RPMI7951 (cell line): ENCODE data around the gene SYNJ1. TPM values are rescaled to one million over a fixed set of nuclear protein-coding genes. Genes with fewer than 3 reads are reported as not detected.
"Not testable (repeated sequence)": the region's sequence is repeated elsewhere in the genome, so short reads cannot be mapped to it uniquely, and the experiment has no call there.

ENCODE experiments used
- DNase-seq: peaks from one replicate; pipeline ENCODE4 v3.0.0-alpha.2; 2012; ENCODE audit warnings: low read depth
- total RNA-seq: library from RNA; depleted of rRNA; stranded (reverse); fragments of >200 nt; shearing (Covaris generic); gene quantifications from 2 replicates; pipeline ENCODE4 v1.2.3, GENCODE V29; 2014

SYNJ1 gene
- total RNA-seq, 1 experiment from 2014 or later = 7.1 TPM

DNA sequence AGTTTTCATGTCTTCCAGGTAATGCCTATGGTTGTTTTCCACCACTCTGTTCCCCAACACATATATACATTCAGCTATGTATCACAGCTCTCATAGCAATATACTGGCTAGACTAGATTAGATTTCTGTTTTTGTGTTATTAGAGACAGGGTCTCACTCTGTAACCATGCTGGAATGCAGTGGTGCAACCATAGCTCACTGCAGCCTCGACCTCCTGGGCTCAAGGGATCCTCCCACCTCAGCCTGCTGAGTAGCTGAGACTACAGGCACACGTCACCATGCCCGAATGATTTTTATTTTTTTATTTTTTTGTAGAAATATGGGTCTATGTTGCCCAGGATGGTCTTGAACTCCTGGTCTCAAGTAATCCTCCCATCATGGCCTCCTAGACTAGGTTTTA lies 37.7 kb downstream of the SYNJ1 start:
- no peak for DNase-seq

DNA sequence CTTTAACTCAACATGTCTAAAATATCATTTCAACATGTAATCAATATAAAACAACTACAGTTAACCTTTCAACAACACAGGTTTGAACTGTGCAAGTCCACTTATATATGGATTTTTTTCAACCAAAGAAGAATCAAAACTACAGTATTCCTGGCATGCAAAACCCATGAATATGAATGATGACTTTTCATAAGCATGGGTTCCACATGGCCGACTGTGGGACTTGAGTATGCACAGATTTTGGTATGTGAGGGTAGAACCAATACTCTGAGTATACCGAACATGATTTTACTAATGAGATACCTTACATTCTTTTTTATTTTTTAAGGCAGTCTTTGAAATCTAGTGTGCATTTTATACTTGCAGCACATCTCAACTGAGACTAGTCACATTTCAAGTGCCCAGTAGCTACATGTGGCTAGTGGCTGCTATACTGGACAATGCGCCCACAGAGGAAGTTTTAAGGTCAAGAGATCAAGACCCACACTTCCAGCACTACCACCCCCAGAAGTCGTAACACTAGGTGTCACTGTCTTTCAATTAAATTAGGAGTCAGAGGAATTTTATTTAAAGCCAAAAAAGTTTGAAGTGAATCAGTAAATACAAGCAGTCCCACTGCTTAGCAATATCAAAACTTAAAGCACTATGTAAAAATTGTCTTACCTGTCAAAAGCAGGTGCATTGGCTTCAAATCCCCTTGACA lies 40.0 kb downstream of the SYNJ1 start:
- DNase-seq = no peak

DNA sequence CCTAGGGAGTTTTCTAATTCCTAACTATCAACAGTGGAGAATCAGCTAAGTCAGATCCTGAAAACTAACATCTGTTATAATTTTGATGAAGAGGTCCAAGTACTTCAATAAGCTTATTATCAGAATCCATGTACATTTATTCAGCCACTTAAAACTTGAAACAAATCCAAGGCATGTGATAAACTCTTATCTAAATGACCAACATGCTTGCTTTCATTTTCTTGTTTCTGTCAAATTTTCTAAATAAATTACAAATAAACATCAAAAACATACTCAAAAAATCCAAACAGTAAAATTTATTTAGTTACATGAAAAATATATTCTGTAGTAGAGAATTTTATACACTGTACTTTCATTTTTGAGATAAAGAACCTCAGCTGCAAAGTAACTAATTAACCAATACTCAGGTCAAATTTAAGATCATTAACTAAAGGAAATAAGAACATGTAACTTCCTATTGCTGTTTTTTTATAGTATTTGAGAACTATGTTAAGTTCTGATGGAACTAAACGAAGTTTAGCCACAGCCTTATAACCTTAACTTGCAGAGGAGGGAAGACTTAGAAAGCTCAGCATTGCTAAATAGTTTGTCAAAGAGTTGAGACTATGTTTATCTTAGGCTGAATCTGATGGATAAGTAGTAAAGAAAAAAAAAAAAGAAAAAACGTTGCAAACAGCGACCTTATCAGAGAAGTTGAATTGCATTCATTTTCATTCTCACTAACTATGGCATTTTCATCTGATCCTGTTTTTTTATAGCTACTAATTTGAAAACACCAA lies 44.9 kb downstream of the SYNJ1 start:
- no peak for DNase-seq

DNA sequence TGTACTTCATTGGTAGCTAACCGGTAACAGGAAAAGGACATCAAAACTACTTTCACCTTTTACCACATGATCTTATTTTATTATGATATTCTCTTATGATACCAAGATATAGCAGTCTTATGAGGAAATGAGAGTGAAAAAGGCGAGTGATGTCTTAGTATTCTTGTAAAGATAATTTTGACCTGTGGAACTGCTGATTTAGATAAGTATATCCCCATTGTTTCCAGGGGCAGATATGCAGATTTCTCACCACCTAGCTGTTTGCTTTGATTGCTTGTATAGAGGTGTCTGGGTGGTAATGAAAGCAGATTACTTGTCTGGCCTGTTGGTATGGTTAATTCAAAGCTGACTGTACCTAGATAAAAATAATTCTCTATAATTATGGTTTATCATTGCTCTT lies 53.1 kb downstream of the SYNJ1 start:
- no peak for DNase-seq

GRCh38 chr21:32674038-32674437 lies 53.8 kb downstream of the SYNJ1 start:
- no peak for DNase-seq

- no peak for DNase-seq
These were observed 61.6 kb downstream of the SYNJ1 start for GRCh38 chr21:32666258-32666657.

DNA sequence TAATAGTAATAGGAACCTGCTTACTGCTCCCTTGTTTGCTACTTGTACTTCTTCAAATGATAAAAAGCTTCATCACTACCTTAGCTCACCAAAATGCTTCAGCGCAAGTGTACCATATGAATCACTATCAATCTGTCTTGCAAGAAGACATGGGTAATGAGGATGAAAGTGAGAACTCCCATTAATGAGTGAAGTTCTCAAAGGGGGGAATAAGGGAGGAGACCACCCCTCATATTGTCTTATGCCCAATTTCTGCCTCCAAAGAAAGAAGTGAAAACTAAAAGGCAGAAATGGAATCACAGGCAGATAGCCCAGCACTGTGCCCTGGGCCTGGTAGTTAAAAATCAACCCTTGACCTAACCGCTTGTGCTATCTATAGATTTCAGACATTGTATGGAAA lies 63.7 kb downstream of the SYNJ1 start:
- DNase-seq = not testable (repeated sequence)

DNA sequence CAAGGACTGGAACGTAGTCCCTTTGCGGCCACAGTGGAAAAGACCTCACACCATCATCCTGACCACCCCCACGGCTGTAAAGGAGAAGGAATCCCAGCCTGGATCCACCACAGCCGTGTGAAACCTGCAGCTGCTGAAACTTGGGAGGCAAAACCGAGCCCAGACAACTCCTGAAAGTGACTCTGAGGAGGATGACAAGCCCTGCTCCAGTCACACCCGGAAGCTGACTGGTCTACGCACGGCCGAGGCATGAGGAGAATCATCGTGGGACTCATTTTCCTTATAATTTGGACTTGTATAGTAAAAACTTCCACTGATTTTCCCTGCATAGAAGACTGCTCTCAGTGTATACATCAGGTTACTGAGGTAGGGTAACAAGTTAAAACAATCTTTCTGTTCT lies 65.8 kb downstream of the SYNJ1 start:
- not testable (repeated sequence) for DNase-seq

GRCh38 chr21:32661026-32661782 lies 66.6 kb downstream of the SYNJ1 start:
- not testable (repeated sequence) for DNase-seq

- DNase-seq = no peak
These were observed 69.3 kb downstream of the SYNJ1 start for GRCh38 chr21:32658524-32658923.

DNA sequence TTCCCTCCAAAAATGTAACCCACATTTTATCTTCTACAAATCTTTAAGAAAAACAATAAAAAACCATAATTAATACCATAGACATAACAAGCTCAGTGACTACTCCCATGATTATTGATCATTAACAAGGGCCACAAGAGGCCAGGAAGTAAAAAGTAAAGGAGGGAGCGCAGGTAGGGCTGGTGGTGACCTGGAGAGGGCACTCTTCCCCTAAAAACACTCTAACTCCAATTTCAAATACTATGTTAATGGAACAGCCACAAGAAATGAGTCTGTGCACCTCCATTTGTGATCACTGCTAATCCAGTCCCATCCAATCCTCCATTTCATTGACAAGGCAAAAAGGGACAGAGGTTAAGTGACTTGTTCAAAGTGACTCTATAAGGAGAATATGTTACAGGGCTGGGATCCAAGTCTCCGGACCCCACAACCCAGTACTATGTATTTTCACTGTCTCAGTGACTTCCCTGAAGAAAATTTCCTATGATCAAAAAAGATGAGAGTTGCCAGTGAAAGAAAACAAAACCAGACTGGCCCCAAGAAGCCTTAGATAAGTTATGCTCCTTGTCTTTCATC lies 74.4 kb downstream of the SYNJ1 start:
- DNase-seq = no peak

- no peak for DNase-seq
These were observed 79.6 kb downstream of the SYNJ1 start for GRCh38 chr21:32648165-32648564.

GRCh38 chr21:32645261-32646182 lies 82.3 kb downstream of the SYNJ1 start:
- DNase-seq = no peak

DNA sequence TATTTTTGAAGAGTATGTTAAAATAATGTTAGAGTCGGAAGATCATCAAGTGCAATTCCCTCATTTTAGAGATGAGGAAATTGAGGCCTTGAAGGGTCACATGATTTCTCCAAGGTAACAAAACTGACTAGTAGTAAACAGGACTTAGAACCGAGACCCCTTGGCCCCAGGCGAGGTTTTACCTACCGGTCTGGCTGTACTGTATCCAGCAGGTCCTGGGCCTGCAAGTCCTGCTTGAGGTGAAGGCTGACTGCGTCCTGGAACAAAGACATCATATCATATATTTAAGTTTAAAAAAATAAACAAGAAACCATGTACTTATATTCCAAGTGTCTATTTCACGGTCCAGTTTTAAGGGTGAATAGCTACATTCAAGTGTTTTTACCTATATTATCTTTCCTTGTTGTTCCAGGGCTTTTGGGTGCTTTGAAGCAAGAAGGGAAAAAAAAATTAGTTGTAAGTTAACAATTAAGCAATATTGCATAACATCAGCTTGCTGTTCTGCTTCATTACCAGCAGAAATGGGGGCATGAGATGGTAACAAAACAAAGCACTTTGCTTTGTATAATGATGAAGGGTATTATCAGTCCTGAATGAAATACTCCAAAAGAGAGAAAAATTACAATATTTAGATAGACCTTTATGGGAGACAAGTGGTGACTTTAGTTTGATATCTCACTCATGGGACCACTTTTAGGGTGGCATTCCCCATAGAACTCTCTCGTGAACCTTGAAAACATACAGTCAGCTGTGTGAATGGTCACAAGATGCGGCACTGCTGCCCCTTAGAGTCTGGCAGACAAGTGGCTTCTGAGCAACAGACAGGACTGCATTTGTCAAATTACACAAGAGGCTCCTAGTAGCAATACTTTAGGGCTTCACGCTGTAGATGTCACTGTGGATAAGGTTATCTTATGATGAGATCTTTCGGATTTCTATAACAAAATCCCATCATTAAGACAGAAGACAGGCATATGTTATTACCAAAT lies 85.8 kb downstream of the SYNJ1 start:
- DNase-seq = no peak

- peak; percentile 63 for DNase-seq
These were observed 101.1 kb downstream of the SYNJ1 start for GRCh38 chr21:32626621-32627196.

GRCh38 chr21:32618218-32618617 lies 109.6 kb downstream of the SYNJ1 start:
- not testable (repeated sequence) for DNase-seq

DNA sequence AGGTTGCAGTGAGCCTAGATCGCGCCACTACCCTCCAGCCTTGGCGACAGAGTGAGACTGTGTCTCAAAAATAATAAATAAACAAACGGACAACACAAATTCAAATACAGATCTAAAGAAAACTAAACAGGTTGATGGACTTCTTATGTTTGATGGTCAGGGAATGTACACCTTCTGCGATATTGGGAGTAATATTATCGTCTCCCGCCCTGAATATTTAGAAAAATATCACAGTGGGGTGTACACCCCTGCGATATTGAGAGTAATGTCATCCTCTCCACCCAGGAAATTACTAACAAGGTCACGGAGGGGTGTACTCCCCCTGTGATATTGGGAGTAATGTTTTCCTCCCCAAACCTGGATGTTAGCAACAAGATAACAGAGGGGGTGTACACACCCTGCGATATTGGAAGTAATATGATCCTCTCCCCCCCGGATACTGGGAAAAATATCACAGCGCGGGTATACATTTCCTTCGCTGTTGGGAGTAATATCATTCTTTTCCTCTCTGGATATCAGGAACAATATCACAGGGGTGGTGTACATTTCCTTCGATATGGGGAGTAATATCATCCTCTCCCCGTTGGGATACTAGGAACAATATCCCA lies 114.3 kb downstream of the SYNJ1 start:
- DNase-seq = no peak

DNA sequence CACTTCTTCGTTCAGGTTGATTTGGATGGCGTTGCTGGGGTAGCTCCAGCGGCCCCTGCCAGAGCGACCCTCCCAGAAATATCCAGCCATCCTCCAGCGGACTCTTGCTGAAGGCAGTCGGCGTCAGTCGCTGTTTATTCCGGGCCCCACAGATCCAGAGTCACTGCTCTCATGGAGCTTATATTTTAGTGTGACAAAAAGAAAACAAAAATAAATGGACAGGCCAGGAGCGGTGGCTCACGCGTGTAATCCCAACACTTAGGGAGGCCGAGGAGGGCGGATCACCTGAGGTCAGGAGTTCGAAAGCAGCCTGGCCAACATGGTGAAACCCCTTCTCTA lies 114.8 kb downstream of the SYNJ1 start:
- DNase-seq = no peak
